ENCODE measurements around the gene COA1.
"Not testable (repeated sequence)": the region's sequence is repeated elsewhere in the genome, so short reads cannot be mapped to it uniquely, and the experiment has no call there.

Gene COA1

GRCh38 chr7:43735403-43735801, 6.1 kb upstream of the COA1 start:
- Histone ChIP-seq H3K27me3 (ENCODE audit: insufficient read depth, low read depth, severe bottlenecking) (no peaks in the 10 kb centered on the region), H3K4me3 (ENCODE audit: low read depth, low read length) (no peak overlapping the region), H3K27ac (no peak overlapping the region), H3K36me3 (no peaks in the 10 kb centered on the region), H3K9me3 (ENCODE audit: severe bottlenecking) (no peaks in the 10 kb centered on the region)
- no peak for TF ChIP-seq CTCF (IDR thresholded peaks at IDR 0.05; ENCODE audit: low read depth, low read length)
- DNase-seq = no peak

- H3K9me3 ChIP-seq (ENCODE audit: severe bottlenecking); H3K27me3 ChIP-seq (ENCODE audit: insufficient read depth, low read depth, severe bottlenecking); H3K36me3 ChIP-seq; H3K27ac ChIP-seq; H3K4me3 ChIP-seq (ENCODE audit: low read depth, low read length); DNase-seq: not testable (repeated sequence)
Observed at GRCh38 chr7:43734575-43735332, 5.4 kb upstream of the COA1 start.

GRCh38 chr7:43731494-43731893, 2.2 kb upstream of the COA1 start:
- not testable (repeated sequence) for H3K27me3 ChIP-seq (ENCODE audit: insufficient read depth, low read depth, severe bottlenecking); H3K4me3 ChIP-seq (ENCODE audit: low read depth, low read length); DNase-seq; H3K36me3 ChIP-seq; H3K27ac ChIP-seq; H3K9me3 ChIP-seq (ENCODE audit: severe bottlenecking)

GRCh38 chr7:43729924-43730248, 563 bp upstream of the COA1 start:
- Histone ChIP-seq H3K9me3 (ENCODE audit: severe bottlenecking) (no peaks in the 10 kb centered on the region), H3K36me3 (peaks cover 3% of the 10 kb centered on the region; the same call in 1 of the 2 replicates), H3K27me3 (ENCODE audit: insufficient read depth, low read depth, severe bottlenecking) (no peaks in the 10 kb centered on the region), H3K4me3 (ENCODE audit: low read depth, low read length) (peak overlapping the region; percentile 97), H3K27ac (peak overlapping the region; percentile 89)
- DNase-seq = no peak
- no peak for TF ChIP-seq CTCF (IDR thresholded peaks at IDR 0.05; ENCODE audit: low read depth, low read length)

GRCh38 chr7:43727494-43727893, 1.8 kb downstream of the COA1 start:
- Histone ChIP-seq H3K36me3 (peaks cover 3% of the 10 kb centered on the region; the same call in 1 of the 2 replicates), H3K27me3 (ENCODE audit: insufficient read depth, low read depth, severe bottlenecking) (no peaks in the 10 kb centered on the region), H3K4me3 (ENCODE audit: low read depth, low read length) (no peak overlapping the region), H3K27ac (no peak overlapping the region), H3K9me3 (ENCODE audit: severe bottlenecking) (no peaks in the 10 kb centered on the region)
- DNase-seq = no peak
- TF ChIP-seq CTCF (IDR thresholded peaks at IDR 0.05; ENCODE audit: low read depth, low read length) = no peak

GRCh38 chr7:43727003-43727402, 2.3 kb downstream of the COA1 start:
- no peak for TF ChIP-seq CTCF (IDR thresholded peaks at IDR 0.05; ENCODE audit: low read depth, low read length)
- H3K4me3 ChIP-seq (ENCODE audit: low read depth, low read length) = no peak overlapping the region

GRCh38 chr7:43726466-43726865, 2.9 kb downstream of the COA1 start:
- Histone ChIP-seq H3K4me3 (ENCODE audit: low read depth, low read length) (no peak overlapping the region), H3K27me3 (ENCODE audit: insufficient read depth, low read depth, severe bottlenecking) (no peaks in the 10 kb centered on the region), H3K36me3 (peaks cover 3% of the 10 kb centered on the region; the same call in 1 of the 2 replicates), H3K27ac (no peak overlapping the region), H3K9me3 (ENCODE audit: severe bottlenecking) (no peaks in the 10 kb centered on the region)
- DNase-seq = no peak
- TF ChIP-seq CTCF (IDR thresholded peaks at IDR 0.05; ENCODE audit: low read depth, low read length) = no peak

More at GRCh38 chr7:43727003-43727402, 2.3 kb downstream of the COA1 start:
- Histone ChIP-seq H3K9me3 (ENCODE audit: severe bottlenecking) (no peaks in the 10 kb centered on the region), H3K27me3 (ENCODE audit: insufficient read depth, low read depth, severe bottlenecking) (no peaks in the 10 kb centered on the region), H3K27ac (no peak overlapping the region), H3K36me3 (peaks cover 3% of the 10 kb centered on the region; the same call in 1 of the 2 replicates)
- DNase-seq = no peak
